Muscle layer of colon (tissue), 2 donors: ENCODE measurements around the gene SYT17.

ENCODE experiments used
- H3K27ac ChIP-seq: one replicate; pipeline ENCODE4 v1.7.0; 2013; ENCODE audit warnings: low read depth, mild to moderate bottlenecking, low read length, moderate library complexity
- H3K27me3 ChIP-seq, 2 donors: one replicate each; pipeline ENCODE4 v1.7.0; 2013; ENCODE audit warnings: low read length in 2 of 2, mild to moderate bottlenecking in 2 of 2; ENCODE audit not compliant: insufficient read depth in 2 of 2, control insufficient read depth in 1 of 2
- H3K36me3 ChIP-seq: one replicate; pipeline ENCODE4 v1.7.0; 2013; ENCODE audit warnings: mild to moderate bottlenecking, low read length; ENCODE audit not compliant: insufficient read depth
- H3K4me1 ChIP-seq: one replicate; pipeline ENCODE4 v1.7.0; 2013; ENCODE audit warnings: mild to moderate bottlenecking, low read length; ENCODE audit not compliant: insufficient read depth
- H3K4me3 ChIP-seq, 2 donors: one replicate each; pipeline ENCODE4 v1.7.0; 2013; ENCODE audit warnings: low read length in 2 of 2, low read depth in 1 of 2, mild to moderate bottlenecking in 1 of 2, moderate library complexity in 1 of 2
- H3K9ac ChIP-seq: one replicate; pipeline ENCODE4 v1.7.0; 2013; ENCODE audit warnings: low read length
- H3K9me3 ChIP-seq: one replicate; pipeline ENCODE4 v1.7.0; 2013; ENCODE audit warnings: mild to moderate bottlenecking, low read length
- donor health status: abdominal sarcoma.
- donor health status: Adenocarcinoma of cecum.

SYT17 gene

DNA sequence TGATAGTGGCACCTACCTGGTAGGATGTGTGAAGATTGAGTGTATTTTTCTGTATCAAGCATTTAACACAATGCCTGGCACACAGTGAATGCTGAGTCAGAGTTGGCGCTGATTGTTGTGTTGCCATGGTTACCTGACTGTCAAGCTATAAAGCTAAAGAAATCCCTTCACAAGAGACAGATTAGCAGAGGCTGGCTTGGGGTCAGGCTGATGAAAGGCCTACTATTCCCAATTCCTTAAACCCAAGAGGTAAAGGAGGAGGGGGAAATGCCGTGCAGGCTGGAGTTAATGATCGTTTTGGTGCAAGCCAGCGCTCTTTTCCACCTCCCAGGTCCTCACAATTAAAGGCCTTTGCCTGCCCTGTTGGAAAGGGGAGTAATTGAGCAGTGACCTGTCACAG is 123.4 kb downstream of the SYT17 start:
- Histone ChIP-seq H3K27me3 (no peaks in the 10 kb centered on the region), H3K4me3 (no peak overlapping the region), H3K36me3 (no peaks in the 10 kb centered on the region), H3K4me1 (no peaks in the 10 kb centered on the region), H3K9me3 (no peaks in the 10 kb centered on the region), H3K9ac (no peak overlapping the region), H3K27ac (no peak overlapping the region)

GRCh38 chr16:19292186-19292585 is 124.1 kb downstream of the SYT17 start:
- no peak overlapping the region for H3K27ac ChIP-seq
- no peaks in the 10 kb centered on the region for H3K27me3 ChIP-seq
- H3K4me1 ChIP-seq, result no peaks in the 10 kb centered on the region
- no peaks in the 10 kb centered on the region for H3K9me3 ChIP-seq
- no peak overlapping the region for H3K9ac ChIP-seq
- H3K36me3 ChIP-seq, result no peaks in the 10 kb centered on the region
- H3K4me3 ChIP-seq, result no peak overlapping the region

DNA sequence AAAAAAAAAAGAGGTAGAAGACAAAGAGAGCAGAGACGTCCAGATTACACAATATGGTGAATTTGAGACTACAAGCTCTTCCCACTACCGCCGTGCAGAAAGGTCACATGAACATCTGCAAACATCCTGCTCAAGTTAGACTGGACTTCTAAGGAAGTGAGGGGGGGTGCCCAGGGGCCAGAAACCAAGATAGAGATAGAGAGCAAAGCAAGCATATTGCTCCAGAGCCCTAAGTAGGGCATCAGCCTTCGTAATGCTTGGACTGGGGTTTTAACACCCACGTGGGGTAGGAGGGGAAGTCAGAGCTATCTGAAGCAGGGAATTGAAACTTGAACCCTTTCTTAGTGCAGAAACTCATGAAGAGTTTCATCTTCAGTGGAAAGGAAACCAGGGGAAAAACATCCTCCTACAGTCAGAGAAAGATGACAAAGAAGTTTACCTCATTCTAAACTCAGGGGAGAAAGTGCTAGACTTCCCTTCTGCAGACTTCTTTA is 126.2 kb downstream of the SYT17 start:
- H3K4me1 ChIP-seq, result no peaks in the 10 kb centered on the region
- H3K4me3 ChIP-seq, result no peak overlapping the region
- H3K9ac ChIP-seq, result no peak overlapping the region
- no peaks in the 10 kb centered on the region for H3K9me3 ChIP-seq
- no peaks in the 10 kb centered on the region for H3K27me3 ChIP-seq
- H3K36me3 ChIP-seq, result no peaks in the 10 kb centered on the region
- H3K27ac ChIP-seq, result no peak overlapping the region

DNA sequence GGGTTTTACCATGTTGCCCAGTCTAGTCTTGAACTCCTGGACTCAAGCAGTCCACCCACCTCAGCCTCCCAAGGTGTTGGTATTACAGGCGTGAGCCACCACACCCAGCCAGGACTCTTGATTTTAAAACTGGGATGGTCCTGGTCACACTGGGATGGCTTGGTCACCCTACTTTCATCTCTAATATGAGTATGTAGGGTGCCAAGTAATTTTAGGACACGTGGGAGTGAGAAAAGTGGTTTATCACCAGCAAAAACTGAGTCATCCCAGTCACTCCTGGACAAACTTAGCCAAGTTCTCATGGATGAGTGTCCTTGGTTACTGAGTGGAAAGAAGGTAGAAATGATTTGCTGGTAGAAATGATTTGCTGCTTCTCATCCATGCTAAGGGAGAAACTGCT is 127.4 kb downstream of the SYT17 start:
- Histone ChIP-seq H3K9me3 (no peaks in the 10 kb centered on the region), H3K4me1 (no peaks in the 10 kb centered on the region), H3K36me3 (no peaks in the 10 kb centered on the region), H3K27me3 (no peaks in the 10 kb centered on the region), H3K27ac (no peak overlapping the region), H3K9ac (no peak overlapping the region), H3K4me3 (no peak overlapping the region)

DNA sequence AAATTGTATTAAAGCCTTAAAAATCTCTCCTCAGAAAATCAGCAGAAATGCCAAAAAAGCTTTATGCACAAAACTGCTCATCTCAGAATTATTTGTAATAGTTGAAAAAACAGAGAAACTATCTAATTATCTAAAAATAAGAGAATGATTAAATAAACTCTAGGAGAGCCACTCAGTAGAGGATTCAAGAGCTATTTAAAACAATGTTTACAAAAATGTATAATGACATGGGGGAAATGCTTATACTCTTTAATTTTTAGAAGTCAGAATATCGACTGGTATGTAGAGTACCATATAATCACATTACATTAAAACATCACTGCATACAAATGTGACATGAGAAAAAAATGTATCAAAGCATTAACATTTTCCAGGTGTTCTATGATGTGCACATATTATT is 129.4 kb downstream of the SYT17 start:
- H3K9ac ChIP-seq, result no peak overlapping the region
- H3K27me3 ChIP-seq, result no peaks in the 10 kb centered on the region
- no peak overlapping the region for H3K4me3 ChIP-seq
- no peaks in the 10 kb centered on the region for H3K9me3 ChIP-seq
- H3K36me3 ChIP-seq, result no peaks in the 10 kb centered on the region
- H3K27ac ChIP-seq, result no peak overlapping the region
- H3K4me1 ChIP-seq, result no peaks in the 10 kb centered on the region

DNA sequence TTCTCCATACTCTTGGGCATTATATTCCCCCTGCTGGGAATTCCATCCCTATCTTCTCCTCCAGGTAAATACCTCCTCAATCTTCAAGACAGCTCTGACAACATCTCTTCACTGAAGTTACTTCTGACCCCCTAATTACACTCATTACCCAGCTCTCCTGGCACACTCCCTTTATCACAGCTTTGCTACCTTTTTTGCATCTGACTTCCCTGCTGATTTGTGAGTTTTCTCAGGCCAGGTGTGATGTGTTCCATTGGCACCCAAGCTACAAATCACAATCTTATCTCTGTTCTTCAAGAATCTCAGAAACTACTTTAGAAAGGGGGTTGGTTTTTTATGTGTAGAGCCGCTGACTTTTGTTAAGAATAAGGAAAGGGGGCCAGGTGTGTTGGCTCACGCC is 131.5 kb downstream of the SYT17 start:
- Histone ChIP-seq H3K27me3 (no peaks in the 10 kb centered on the region), H3K36me3 (no peaks in the 10 kb centered on the region), H3K4me3 (no peak overlapping the region), H3K9ac (no peak overlapping the region), H3K4me1 (no peaks in the 10 kb centered on the region), H3K9me3 (no peaks in the 10 kb centered on the region), H3K27ac (no peak overlapping the region)

DNA sequence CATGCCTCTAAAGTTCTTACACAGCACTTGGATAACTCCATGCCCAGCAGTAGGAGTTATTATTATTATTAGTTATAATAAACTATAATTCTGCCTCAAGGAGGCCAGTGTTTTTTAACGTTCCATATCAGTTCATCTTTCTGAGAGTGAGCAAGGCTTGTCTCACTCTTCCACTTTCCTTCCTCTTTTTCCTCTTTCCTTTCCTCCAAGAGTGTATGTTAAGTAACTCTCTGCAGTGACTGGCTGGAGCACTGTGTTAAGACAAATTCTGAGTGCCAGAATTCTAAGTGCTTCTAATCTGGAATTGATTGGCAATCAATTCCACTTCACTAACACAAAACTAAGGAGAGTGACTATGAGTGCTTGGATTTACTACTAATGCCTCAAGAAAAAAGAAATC is 133.9 kb downstream of the SYT17 start:
- Histone ChIP-seq H3K4me1 (no peaks in the 10 kb centered on the region), H3K36me3 (no peaks in the 10 kb centered on the region), H3K27ac (no peak overlapping the region), H3K4me3 (no peak overlapping the region), H3K9me3 (no peaks in the 10 kb centered on the region), H3K27me3 (no peaks in the 10 kb centered on the region), H3K9ac (no peak overlapping the region)

DNA sequence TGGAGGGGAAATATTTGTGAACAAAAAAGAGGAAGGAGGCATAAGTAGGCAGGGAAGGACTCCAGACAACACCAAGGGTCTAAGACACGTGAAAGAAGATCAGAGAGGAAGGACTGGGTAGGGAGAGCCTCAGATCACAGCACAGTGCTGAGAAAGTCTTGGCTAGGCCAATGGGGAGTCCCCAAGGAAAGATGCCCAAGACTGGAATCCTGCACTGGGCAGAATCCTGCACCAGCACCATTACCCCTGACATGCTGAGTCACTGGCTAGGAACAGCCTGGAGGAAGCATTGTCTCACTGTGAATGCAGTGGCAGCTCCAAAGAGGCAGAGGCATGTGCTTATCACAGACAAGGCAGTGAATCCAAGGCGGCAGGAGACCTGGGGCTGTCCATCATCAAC is 136.7 kb downstream of the SYT17 start:
- Histone ChIP-seq H3K27me3 (no peaks in the 10 kb centered on the region), H3K4me1 (no peaks in the 10 kb centered on the region), H3K9me3 (no peaks in the 10 kb centered on the region), H3K4me3 (no peak overlapping the region), H3K9ac (no peak overlapping the region), H3K36me3 (no peaks in the 10 kb centered on the region), H3K27ac (no peak overlapping the region)

DNA sequence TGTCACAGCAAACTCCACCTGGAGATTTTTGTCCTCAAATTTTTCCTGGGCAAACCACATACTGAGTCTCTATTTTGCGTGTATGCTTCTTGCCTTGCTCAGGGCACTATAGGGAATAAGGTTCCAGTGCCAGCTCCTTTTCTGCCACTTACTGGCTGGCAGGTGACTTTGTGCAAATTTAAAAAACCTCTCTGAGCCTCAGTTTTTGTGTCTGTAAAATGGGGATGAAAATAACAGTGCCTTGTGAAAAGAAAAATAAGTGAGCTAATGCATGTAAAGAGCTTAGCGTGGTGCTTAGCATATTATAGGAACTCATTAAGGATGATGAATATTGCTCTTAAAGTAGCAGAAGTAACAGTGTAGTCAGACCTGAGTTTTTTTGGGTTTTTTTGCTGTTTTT is 137.4 kb downstream of the SYT17 start:
- Histone ChIP-seq H3K36me3 (no peaks in the 10 kb centered on the region), H3K4me3 (no peak overlapping the region), H3K27ac (no peak overlapping the region)

GRCh38 chr16:19307587-19308241 is 139.7 kb downstream of the SYT17 start:
- Histone ChIP-seq H3K4me3 (no peak overlapping the region), H3K9me3 (no peaks in the 10 kb centered on the region), H3K36me3 (no peaks in the 10 kb centered on the region), H3K27ac (no peak overlapping the region), H3K4me1 (no peaks in the 10 kb centered on the region), H3K9ac (no peak overlapping the region), H3K27me3 (no peaks in the 10 kb centered on the region)

More for the DNA sequence above, 137.4 kb downstream of the SYT17 start:
- Histone ChIP-seq H3K27me3 (no peaks in the 10 kb centered on the region), H3K9me3 (no peaks in the 10 kb centered on the region), H3K9ac (no peak overlapping the region), H3K4me1 (no peaks in the 10 kb centered on the region)

- no peak overlapping the region for H3K4me3 ChIP-seq
- H3K9ac ChIP-seq, result no peak overlapping the region
- H3K4me1 ChIP-seq, result no peaks in the 10 kb centered on the region
- no peak overlapping the region for H3K27ac ChIP-seq
- no peaks in the 10 kb centered on the region for H3K36me3 ChIP-seq
- H3K9me3 ChIP-seq, result no peaks in the 10 kb centered on the region
- H3K27me3 ChIP-seq, result no peaks in the 10 kb centered on the region
These were observed 140.4 kb downstream of the SYT17 start for GRCh38 chr16:19308392-19308791.

GRCh38 chr16:19309178-19309577 is 141.1 kb downstream of the SYT17 start:
- no peaks in the 10 kb centered on the region for H3K4me1 ChIP-seq
- H3K9ac ChIP-seq, result no peak overlapping the region
- H3K36me3 ChIP-seq, result no peaks in the 10 kb centered on the region
- no peaks in the 10 kb centered on the region for H3K27me3 ChIP-seq
- no peaks in the 10 kb centered on the region for H3K9me3 ChIP-seq
- H3K4me3 ChIP-seq, result no peak overlapping the region
- H3K27ac ChIP-seq, result no peak overlapping the region
